GM18511 (cell line): Measurements from ENCODE around the gene DUXA.

ENCODE experiments used
- ATAC-seq: cut with Tn5 transposase; IDR thresholded peaks from one replicate; pipeline ENCODE4 v1.9.1; 2021; ENCODE audit warnings: mild to moderate bottlenecking, moderate library complexity; ENCODE audit not compliant: unreplicated experiment

The DUXA gene

GRCh38 chr19:57106722-57107235, 60.5 kb downstream of the DUXA start:
- ATAC-seq = no peak

GRCh38 chr19:57105976-57106721, 61.1 kb downstream of the DUXA start:
- ATAC-seq = no peak
